Measurements from ENCODE around the gene DNAI2. TPM values are rescaled to one million over a fixed set of nuclear protein-coding genes. Genes with fewer than 3 reads are reported as not detected.

Gene DNAI2
- total RNA-seq, 1 experiment from 2014 or later, result not detected

DNA sequence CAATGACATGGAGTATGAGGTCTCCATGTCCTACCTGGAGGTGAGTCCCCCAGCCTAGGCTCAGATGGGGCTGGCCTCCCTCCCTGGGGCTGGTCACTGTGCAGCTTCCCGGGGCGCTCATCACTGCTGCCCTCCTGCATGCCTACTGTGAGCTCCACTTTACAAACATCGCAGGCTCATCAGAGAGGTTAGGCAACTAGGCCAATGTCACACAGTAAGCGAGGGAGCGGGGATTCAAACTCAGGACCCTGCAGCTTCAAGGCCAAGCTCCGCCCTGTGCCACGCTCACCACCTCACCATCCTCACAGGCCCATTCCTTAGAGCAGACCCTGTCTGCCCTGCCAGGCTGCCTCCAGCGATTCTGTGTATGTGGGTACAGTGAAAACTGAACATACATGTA, 69.1 kb downstream of the DNAI2 start:
- ChIA-PET CTCF (no interaction called here), RAD21 (ENCODE audit: low non-redundant PET in 1 of 2, low total read pairs in 2 of 2, uncharacterized antibody in 2 of 2, unreplicated experiment in 2 of 2) (no interaction called here), POLR2A (no interaction called here)
- Histone ChIP-seq H3K9me2 (ENCODE audit: insufficient read depth) (no peaks in the 10 kb centered on the region), H3K9me3 (ENCODE audit: control insufficient read depth in 1 of 2, insufficient read depth in 1 of 2, low read depth in 1 of 2, low read length in 2 of 2) (no peaks in the 10 kb centered on the region), H3K9ac (ENCODE audit: low read length) (no peak overlapping the region), H3K4me3 (replicated peaks in 1 of 2; ENCODE audit: low read depth in 1 of 2, low read length in 2 of 2) (no peak overlapping the region), H3K27ac (ENCODE audit: low read depth, low read length) (no peak overlapping the region), H3K79me2 (ENCODE audit: insufficient read depth, low read length) (no peaks in the 10 kb centered on the region), H2AFZ (ENCODE audit: low read depth, low read length, poor library complexity, severe bottlenecking) (no peak overlapping the region), H3K36me3 (ENCODE audit: control insufficient read depth in 1 of 2, insufficient read depth in 2 of 2, low read length in 2 of 2) (no peaks in the 10 kb centered on the region), H3K4me2 (ENCODE audit: low read length) (no peak overlapping the region), H4K20me1 (ENCODE audit: insufficient read depth) (no peaks in the 10 kb centered on the region), H3K4me1 (ENCODE audit: control insufficient read depth in 1 of 2, insufficient read depth in 2 of 2, low read length in 2 of 2) (peaks cover 0 to 8% of the 10 kb centered on the region in 2 experiments; a peak in 2 of 4 replicates), H3K27me3 (ENCODE audit: insufficient read depth, low read length) (no peaks in the 10 kb centered on the region; the same call in 1 of the 2 replicates)
- TF ChIP-seq SRF (IDR thresholded peaks at IDR 0.05; ENCODE audit: low read depth), result no peak
- TF ChIP-seq EGR1 (IDR thresholded peaks at IDR 0.05; ENCODE audit: low read depth), result no peak
- no peak for TF ChIP-seq ATF3 (IDR thresholded peaks at IDR 0.05)
- no peak for TF ChIP-seq SIN3A (IDR thresholded peaks at IDR 0.05; ENCODE audit: low read depth)
- no peak for TF ChIP-seq TCF7L2 (IDR thresholded peaks at IDR 0.05; ENCODE audit: borderline replicate concordance, extremely low read depth, insufficient read depth, insufficient read length)
- no peak for TF ChIP-seq MAX (IDR thresholded peaks at IDR 0.05)
- no peak for TF ChIP-seq CEBPB (IDR thresholded peaks at IDR 0.05; ENCODE audit: low read depth)
- TF ChIP-seq EZH2phosphoT487 (IDR thresholded peaks at IDR 0.05; ENCODE audit: borderline replicate concordance), result no peak
- TF ChIP-seq ZBTB33 (IDR thresholded peaks at IDR 0.05; ENCODE audit: extremely low read depth, insufficient replicate concordance, low read length), result no peak
- no peak for ATAC-seq
- intact Hi-C loops (cut with micrococcal nuclease), result no loop called here
- BruUV-seq (replicated peaks), result no TSS peak
- DNase-seq (ENCODE audit: low read depth, low spot score), result no peak

Data from HCT116 (cell line).